H9 (cell line): ENCODE results near the gene QSOX2. TPM values are rescaled to one million over a fixed set of nuclear protein-coding genes. Genes with fewer than 3 reads are reported as not detected.

Experiments
- DNase-seq: peaks from one replicate; pipeline ENCODE4 v3.0.0-alpha.2; 2017
- H2AFZ ChIP-seq: one replicate; pipeline ENCODE4 v1.6.1; 2013; ENCODE audit warnings: mild to moderate bottlenecking, low read length, control low read depth, moderate library complexity
- H2AK5ac ChIP-seq: 2 replicates; pipeline ENCODE4 v1.6.1; 2013; ENCODE audit warnings: low read length, control low read depth, mixed read lengths; ENCODE audit not compliant: insufficient read length
- H2BK120ac ChIP-seq: one replicate; pipeline ENCODE4 v1.6.1; 2013; ENCODE audit warnings: low read depth, mild to moderate bottlenecking, low read length, control low read depth, inconsistent platforms; ENCODE audit not compliant: poor library complexity, severe bottlenecking
- H2BK12ac ChIP-seq: 2 replicates; pipeline ENCODE4 v1.6.1; 2013; ENCODE audit warnings: low read length, control low read depth, mixed read lengths, low read depth; ENCODE audit not compliant: insufficient read length
- H2BK15ac ChIP-seq: 2 replicates; pipeline ENCODE4 v1.6.1; 2013; ENCODE audit warnings: low read depth, low read length, control low read depth
- H2BK20ac ChIP-seq: one replicate; pipeline ENCODE4 v1.6.1; 2013; ENCODE audit warnings: low read depth, mild to moderate bottlenecking, low read length, control low read depth, inconsistent platforms; ENCODE audit not compliant: poor library complexity, severe bottlenecking
- H2BK5ac ChIP-seq: 2 replicates; pipeline ENCODE4 v1.6.1; 2013; ENCODE audit warnings: low read length, control low read depth, mixed read lengths; ENCODE audit not compliant: insufficient read length
- H3K14ac ChIP-seq: 2 replicates; pipeline ENCODE4 v1.6.1; 2013; ENCODE audit warnings: low read length, control low read depth; ENCODE audit not compliant: insufficient read depth
- H3K18ac ChIP-seq: 2 replicates; pipeline ENCODE4 v1.6.1; 2013; ENCODE audit warnings: low read depth, mild to moderate bottlenecking, mixed read lengths, low read length, control low read depth; ENCODE audit not compliant: insufficient read length
- H3K23ac ChIP-seq: 2 replicates; pipeline ENCODE4 v1.6.1; 2013; ENCODE audit warnings: low read length, control low read depth, mixed read lengths, low read depth; ENCODE audit not compliant: insufficient read length
- H3K23me2 ChIP-seq: 2 replicates; pipeline ENCODE4 v1.6.1; 2013; ENCODE audit warnings: low read depth, mild to moderate bottlenecking, mixed read lengths, low read length, control low read depth; ENCODE audit not compliant: insufficient read length, poor library complexity, severe bottlenecking
- H3K27ac ChIP-seq: 2 replicates; pipeline ENCODE4 v1.5.1; 2013; ENCODE audit warnings: low read length, control low read depth, mixed read lengths, low read depth; ENCODE audit not compliant: insufficient read length
- H3K27me3 ChIP-seq: 2 replicates; pipeline ENCODE4 v1.6.1; 2013; ENCODE audit warnings: low read length, control low read depth, inconsistent platforms; ENCODE audit not compliant: insufficient read depth
- H3K4ac ChIP-seq: 2 replicates; pipeline ENCODE4 v1.6.1; 2013; ENCODE audit warnings: low read depth, mild to moderate bottlenecking, control low read depth, inconsistent platforms, low read length, moderate library complexity
- H3K4me1 ChIP-seq: 2 replicates; pipeline ENCODE4 v1.6.1; 2013; ENCODE audit warnings: low read length, control low read depth, inconsistent platforms; ENCODE audit not compliant: insufficient read depth
- H3K4me2 ChIP-seq: 2 replicates; pipeline ENCODE4 v1.6.1; 2013; ENCODE audit warnings: low read length, control low read depth, mixed read lengths; ENCODE audit not compliant: insufficient read length, insufficient read depth
- H3K56ac ChIP-seq: 2 replicates; pipeline ENCODE4 v1.6.1; 2013; ENCODE audit warnings: low read depth, mild to moderate bottlenecking, mixed read lengths, low read length, control low read depth; ENCODE audit not compliant: insufficient read length
- H3K79me1 ChIP-seq: 2 replicates; pipeline ENCODE4 v1.6.1; 2013; ENCODE audit warnings: low read depth, mild to moderate bottlenecking, moderate library complexity, low read length, control low read depth, inconsistent platforms; ENCODE audit not compliant: insufficient read depth, poor library complexity, severe bottlenecking
- H3K79me2 ChIP-seq: 2 replicates; pipeline ENCODE4 v1.6.1; 2013; ENCODE audit warnings: low read length, control low read depth, inconsistent platforms; ENCODE audit not compliant: insufficient read depth
- H3K9ac ChIP-seq: 2 replicates; pipeline ENCODE4 v1.6.1; 2013; ENCODE audit warnings: low read length, control low read depth, mixed read lengths; ENCODE audit not compliant: insufficient read length; ENCODE audit errors: extremely low read depth
- H3K9me3 ChIP-seq: one replicate; pipeline ENCODE4 v1.6.1; 2013; ENCODE audit warnings: low read depth, low read length, inconsistent platforms; ENCODE audit not compliant: control insufficient read depth
- H3T11ph ChIP-seq: one replicate; pipeline ENCODE4 v1.6.1; 2013; ENCODE audit warnings: mild to moderate bottlenecking, low read length, control low read depth, inconsistent platforms
- H4K20me1 ChIP-seq: one replicate; pipeline ENCODE4 v1.6.1; 2013; ENCODE audit not compliant: control insufficient read depth, insufficient read length, insufficient read depth
- H4K5ac ChIP-seq: 2 replicates; pipeline ENCODE4 v1.6.1; 2013; ENCODE audit warnings: low read depth, mild to moderate bottlenecking, mixed read lengths, low read length, control low read depth; ENCODE audit not compliant: insufficient read length
- H4K8ac ChIP-seq: replicated peaks from 2 replicates; pipeline ENCODE4 v1.6.1; 2013; ENCODE audit warnings: low read length, control low read depth, mixed read lengths, low read depth; ENCODE audit not compliant: insufficient read length
- H4K91ac ChIP-seq: 2 replicates; pipeline ENCODE4 v1.6.1; 2013; ENCODE audit warnings: low read depth, mild to moderate bottlenecking, moderate library complexity, mixed read lengths, low read length, control low read depth; ENCODE audit not compliant: insufficient read length
- H3K27ac Mint-ChIP-seq, 3 experiments: 2 replicates in 2 of 3; 3 replicates in 1 of 3; pipeline ENCODE4 v1.8.0; 2020 to 2021; ENCODE audit warnings: mixed read lengths in 3 of 3, mild to moderate bottlenecking in 1 of 3, moderate library complexity in 1 of 3
- H3K27me3 Mint-ChIP-seq: 2 replicates; pipeline ENCODE4 v1.8.0; 2021; ENCODE audit warnings: low read depth, mild to moderate bottlenecking, moderate library complexity, mixed read lengths
- H3K36me3 Mint-ChIP-seq, 3 experiments: 2 replicates in 2 of 3; 3 replicates in 1 of 3; pipeline ENCODE4 v1.8.0; 2020 to 2021; ENCODE audit warnings: low read depth in 3 of 3, mixed read lengths in 3 of 3; ENCODE audit not compliant: insufficient read depth in 1 of 3
- H3K4me1 Mint-ChIP-seq, 2 experiments: 2 replicates each; pipeline ENCODE4 v1.8.0; 2020; ENCODE audit warnings: mixed read lengths in 2 of 2
- H3K4me3 Mint-ChIP-seq, 2 experiments: 2 replicates in 1 of 2; 3 replicates in 1 of 2; pipeline ENCODE4 v1.8.0; 2020 to 2021; ENCODE audit warnings: mild to moderate bottlenecking in 2 of 2, mixed read lengths in 2 of 2, moderate library complexity in 1 of 2
- H3K9me3 Mint-ChIP-seq, 2 experiments: 2 replicates in 1 of 2; 3 replicates in 1 of 2; pipeline ENCODE4 v1.8.0; 2020; ENCODE audit warnings: mild to moderate bottlenecking in 2 of 2, mixed read lengths in 2 of 2, moderate library complexity in 1 of 2
- CTCF ChIP-seq: fragments of 200-600 bp; sonication (generic); conservative IDR thresholded peaks from 3 replicates; pipeline ENCODE4 v1.8.0; 2021; ENCODE audit warnings: antibody characterized with exemption, mild to moderate bottlenecking
- WGBS: extraction: QIAGEN DNeasy Blood & Tissue Kit; methylation state at CpG from one replicate; pipeline ENCODE4 v1.1.7; 2013; ENCODE audit warnings: missing lambda C conversion rate, low lambda C conversion rate, mixed read lengths; ENCODE audit not compliant: insufficient read length; ENCODE audit errors: extremely low coverage; 5-methylcytosine and 5-hydroxymethylcytosine counted together
- total RNA-seq: library from RNA; stranded (reverse); gene quantifications from 2 replicates; pipeline ENCODE4 v1.2.1, GENCODE V29; 2021

Gene QSOX2
- total RNA-seq, 1 experiment from 2014 or later, result 25.8 TPM

- Histone ChIP-seq H3K27ac (no peak overlapping the region), H3K27me3 (no peaks in the 10 kb centered on the region), H3K4ac (no peak overlapping the region), H3K4me1 (no peaks in the 10 kb centered on the region), H2BK120ac (no peak overlapping the region), H3T11ph (no peak overlapping the region), H4K8ac (no peak overlapping the region), H2AFZ (no peak overlapping the region), H2BK20ac (no peak overlapping the region), H2BK12ac (no peak overlapping the region), H3K23me2 (no peaks in the 10 kb centered on the region), H3K23ac (no peak overlapping the region), H2AK5ac (no peak overlapping the region), H3K14ac (no peak overlapping the region), H3K4me2 (no peak overlapping the region), H3K9ac (no peak overlapping the region), H2BK5ac (no peak overlapping the region), H3K9me3 (no peaks in the 10 kb centered on the region), H3K18ac (no peak overlapping the region), H3K79me2 (no peaks in the 10 kb centered on the region), H4K5ac (no peak overlapping the region), H3K56ac (no peak overlapping the region), H4K91ac (no peak overlapping the region), H4K20me1 (no peaks in the 10 kb centered on the region), H3K79me1 (no peaks in the 10 kb centered on the region), H2BK15ac (no peak overlapping the region)
- WGBS, result no CpG with 5 or more reads among the region's 32 CpGs
- no peaks in the 10 kb centered on the region for H3K27me3 Mint-ChIP-seq
- H3K4me3 Mint-ChIP-seq, result no peak overlapping the region; a peak in 1 of 5 replicates
- H3K27ac Mint-ChIP-seq, result no peak overlapping the region
- TF ChIP-seq CTCF, result no peak
- no peaks in the 10 kb centered on the region for H3K36me3 Mint-ChIP-seq
- H3K9me3 Mint-ChIP-seq, result no peaks in the 10 kb centered on the region
- no peak for DNase-seq
- peaks cover 2 to 13% of the 10 kb centered on the region in 2 experiments for H3K4me1 Mint-ChIP-seq
Measured at GRCh38 chr9:136253246-136254130, 7.9 kb upstream of the QSOX2 start.
